ENCODE measurements around the gene PPIL6.

DNA sequence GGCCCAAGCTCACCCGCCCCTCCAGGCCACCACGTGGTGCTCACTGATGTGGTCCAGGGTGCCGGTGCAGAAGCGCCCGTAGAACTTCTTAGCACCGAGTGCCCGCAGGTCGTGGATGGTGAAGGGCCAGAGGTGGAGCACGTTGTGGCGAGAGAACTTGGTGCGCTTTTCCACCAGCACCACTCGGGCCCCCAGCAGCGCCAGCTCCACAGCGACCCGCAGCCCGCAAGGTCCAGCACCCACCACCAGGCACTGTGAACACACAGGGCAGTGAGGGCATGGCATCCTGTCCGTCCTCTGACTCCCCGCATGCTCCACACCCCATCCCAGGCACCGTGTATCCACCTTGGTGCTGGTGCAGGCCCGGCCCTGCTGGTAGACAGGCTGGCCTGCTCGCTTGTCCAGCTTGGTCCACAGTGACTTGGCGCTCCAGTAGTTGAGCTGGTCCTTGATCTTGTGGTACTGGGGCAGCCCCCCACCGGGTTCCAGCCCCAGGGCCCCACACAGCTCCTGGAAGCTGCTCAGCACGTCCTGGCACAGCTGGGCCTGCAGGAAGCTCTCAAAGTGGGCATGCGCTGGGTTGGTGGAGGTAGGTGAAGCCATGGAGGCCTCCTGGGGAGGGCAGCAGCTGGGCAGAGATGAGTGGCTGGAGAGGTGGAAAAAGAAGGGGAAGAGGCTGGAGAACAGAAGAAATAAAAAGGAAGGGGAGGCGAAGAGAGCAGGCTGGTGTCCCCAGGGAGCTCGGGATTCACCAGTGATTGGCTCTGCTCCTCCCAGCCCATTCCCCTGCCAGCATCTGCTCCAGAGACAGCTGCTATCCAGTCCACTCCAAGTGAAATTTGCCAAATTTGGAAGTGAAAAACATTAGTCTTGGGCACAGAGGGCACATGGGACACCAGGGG is 13.4 kb upstream of the PPIL6 start:
- TF ChIP-seq EZH2phosphoT487 (IDR thresholded peaks at IDR 0.05; ENCODE audit: insufficient read depth, low read depth) (no peak), EZH2 (IDR thresholded peaks at IDR 0.05; ENCODE audit: insufficient read depth, poor library complexity, severe bottlenecking) (no peak)
